H9 (cell line): Measurements from ENCODE around the gene FRAS1. TPM values are rescaled to one million over a fixed set of nuclear protein-coding genes. Genes with fewer than 3 reads are reported as not detected.

Source experiments
- DNase-seq: peaks from one replicate; pipeline ENCODE4 v3.0.0-alpha.2; 2017
- H2AFZ ChIP-seq: one replicate; pipeline ENCODE4 v1.6.1; 2013; ENCODE audit warnings: mild to moderate bottlenecking, low read length, control low read depth, moderate library complexity
- H2AK5ac ChIP-seq: 2 replicates; pipeline ENCODE4 v1.6.1; 2013; ENCODE audit warnings: low read length, control low read depth, mixed read lengths; ENCODE audit not compliant: insufficient read length
- H2BK120ac ChIP-seq: one replicate; pipeline ENCODE4 v1.6.1; 2013; ENCODE audit warnings: low read depth, mild to moderate bottlenecking, low read length, control low read depth, inconsistent platforms; ENCODE audit not compliant: poor library complexity, severe bottlenecking
- H2BK12ac ChIP-seq: 2 replicates; pipeline ENCODE4 v1.6.1; 2013; ENCODE audit warnings: low read length, control low read depth, mixed read lengths, low read depth; ENCODE audit not compliant: insufficient read length
- H2BK15ac ChIP-seq: 2 replicates; pipeline ENCODE4 v1.6.1; 2013; ENCODE audit warnings: low read depth, low read length, control low read depth
- H2BK20ac ChIP-seq: one replicate; pipeline ENCODE4 v1.6.1; 2013; ENCODE audit warnings: low read depth, mild to moderate bottlenecking, low read length, control low read depth, inconsistent platforms; ENCODE audit not compliant: poor library complexity, severe bottlenecking
- H2BK5ac ChIP-seq: 2 replicates; pipeline ENCODE4 v1.6.1; 2013; ENCODE audit warnings: low read length, control low read depth, mixed read lengths; ENCODE audit not compliant: insufficient read length
- H3K14ac ChIP-seq: 2 replicates; pipeline ENCODE4 v1.6.1; 2013; ENCODE audit warnings: low read length, control low read depth; ENCODE audit not compliant: insufficient read depth
- H3K18ac ChIP-seq: 2 replicates; pipeline ENCODE4 v1.6.1; 2013; ENCODE audit warnings: low read depth, mild to moderate bottlenecking, mixed read lengths, low read length, control low read depth; ENCODE audit not compliant: insufficient read length
- H3K23ac ChIP-seq: 2 replicates; pipeline ENCODE4 v1.6.1; 2013; ENCODE audit warnings: low read length, control low read depth, mixed read lengths, low read depth; ENCODE audit not compliant: insufficient read length
- H3K23me2 ChIP-seq: 2 replicates; pipeline ENCODE4 v1.6.1; 2013; ENCODE audit warnings: low read depth, mild to moderate bottlenecking, mixed read lengths, low read length, control low read depth; ENCODE audit not compliant: insufficient read length, poor library complexity, severe bottlenecking
- H3K27ac ChIP-seq: 2 replicates; pipeline ENCODE4 v1.5.1; 2013; ENCODE audit warnings: low read length, control low read depth, mixed read lengths, low read depth; ENCODE audit not compliant: insufficient read length
- H3K27me3 ChIP-seq: 2 replicates; pipeline ENCODE4 v1.6.1; 2013; ENCODE audit warnings: low read length, control low read depth, inconsistent platforms; ENCODE audit not compliant: insufficient read depth
- H3K4ac ChIP-seq: 2 replicates; pipeline ENCODE4 v1.6.1; 2013; ENCODE audit warnings: low read depth, mild to moderate bottlenecking, control low read depth, inconsistent platforms, low read length, moderate library complexity
- H3K4me1 ChIP-seq: 2 replicates; pipeline ENCODE4 v1.6.1; 2013; ENCODE audit warnings: low read length, control low read depth, inconsistent platforms; ENCODE audit not compliant: insufficient read depth
- H3K4me2 ChIP-seq: 2 replicates; pipeline ENCODE4 v1.6.1; 2013; ENCODE audit warnings: low read length, control low read depth, mixed read lengths; ENCODE audit not compliant: insufficient read length, insufficient read depth
- H3K56ac ChIP-seq: 2 replicates; pipeline ENCODE4 v1.6.1; 2013; ENCODE audit warnings: low read depth, mild to moderate bottlenecking, mixed read lengths, low read length, control low read depth; ENCODE audit not compliant: insufficient read length
- H3K79me1 ChIP-seq: 2 replicates; pipeline ENCODE4 v1.6.1; 2013; ENCODE audit warnings: low read depth, mild to moderate bottlenecking, moderate library complexity, low read length, control low read depth, inconsistent platforms; ENCODE audit not compliant: insufficient read depth, poor library complexity, severe bottlenecking
- H3K79me2 ChIP-seq: 2 replicates; pipeline ENCODE4 v1.6.1; 2013; ENCODE audit warnings: low read length, control low read depth, inconsistent platforms; ENCODE audit not compliant: insufficient read depth
- H3K9ac ChIP-seq: 2 replicates; pipeline ENCODE4 v1.6.1; 2013; ENCODE audit warnings: low read length, control low read depth, mixed read lengths; ENCODE audit not compliant: insufficient read length; ENCODE audit errors: extremely low read depth
- H3K9me3 ChIP-seq: one replicate; pipeline ENCODE4 v1.6.1; 2013; ENCODE audit warnings: low read depth, low read length, inconsistent platforms; ENCODE audit not compliant: control insufficient read depth
- H3T11ph ChIP-seq: one replicate; pipeline ENCODE4 v1.6.1; 2013; ENCODE audit warnings: mild to moderate bottlenecking, low read length, control low read depth, inconsistent platforms
- H4K20me1 ChIP-seq: one replicate; pipeline ENCODE4 v1.6.1; 2013; ENCODE audit not compliant: control insufficient read depth, insufficient read length, insufficient read depth
- H4K5ac ChIP-seq: 2 replicates; pipeline ENCODE4 v1.6.1; 2013; ENCODE audit warnings: low read depth, mild to moderate bottlenecking, mixed read lengths, low read length, control low read depth; ENCODE audit not compliant: insufficient read length
- H4K8ac ChIP-seq: replicated peaks from 2 replicates; pipeline ENCODE4 v1.6.1; 2013; ENCODE audit warnings: low read length, control low read depth, mixed read lengths, low read depth; ENCODE audit not compliant: insufficient read length
- H4K91ac ChIP-seq: 2 replicates; pipeline ENCODE4 v1.6.1; 2013; ENCODE audit warnings: low read depth, mild to moderate bottlenecking, moderate library complexity, mixed read lengths, low read length, control low read depth; ENCODE audit not compliant: insufficient read length
- H3K27ac Mint-ChIP-seq, 3 experiments: 2 replicates in 2 of 3; 3 replicates in 1 of 3; pipeline ENCODE4 v1.8.0; 2020 to 2021; ENCODE audit warnings: mixed read lengths in 3 of 3, mild to moderate bottlenecking in 1 of 3, moderate library complexity in 1 of 3
- H3K27me3 Mint-ChIP-seq: 2 replicates; pipeline ENCODE4 v1.8.0; 2021; ENCODE audit warnings: low read depth, mild to moderate bottlenecking, moderate library complexity, mixed read lengths
- H3K36me3 Mint-ChIP-seq, 3 experiments: 2 replicates in 2 of 3; 3 replicates in 1 of 3; pipeline ENCODE4 v1.8.0; 2020 to 2021; ENCODE audit warnings: low read depth in 3 of 3, mixed read lengths in 3 of 3; ENCODE audit not compliant: insufficient read depth in 1 of 3
- H3K4me1 Mint-ChIP-seq, 2 experiments: 2 replicates each; pipeline ENCODE4 v1.8.0; 2020; ENCODE audit warnings: mixed read lengths in 2 of 2
- H3K4me3 Mint-ChIP-seq, 2 experiments: 2 replicates in 1 of 2; 3 replicates in 1 of 2; pipeline ENCODE4 v1.8.0; 2020 to 2021; ENCODE audit warnings: mild to moderate bottlenecking in 2 of 2, mixed read lengths in 2 of 2, moderate library complexity in 1 of 2
- H3K9me3 Mint-ChIP-seq, 2 experiments: 2 replicates in 1 of 2; 3 replicates in 1 of 2; pipeline ENCODE4 v1.8.0; 2020; ENCODE audit warnings: mild to moderate bottlenecking in 2 of 2, mixed read lengths in 2 of 2, moderate library complexity in 1 of 2
- WGBS: extraction: QIAGEN DNeasy Blood & Tissue Kit; methylation state at CpG from one replicate; pipeline ENCODE4 v1.1.7; 2013; ENCODE audit warnings: missing lambda C conversion rate, low lambda C conversion rate, mixed read lengths; ENCODE audit not compliant: insufficient read length; ENCODE audit errors: extremely low coverage; 5-methylcytosine and 5-hydroxymethylcytosine counted together
- total RNA-seq: library from RNA; stranded (reverse); gene quantifications from 2 replicates; pipeline ENCODE4 v1.2.1, GENCODE V29; 2021
- TF ChIP-seq, protein P1 (sequence below): fragments of 200-600 bp; sonication (generic); conservative IDR thresholded peaks from 3 replicates; pipeline ENCODE4 v1.8.0; 2021; ENCODE audit warnings: antibody characterized with exemption, mild to moderate bottlenecking

Gene FRAS1
- total RNA-seq, 1 experiment from 2014 or later: 58.5 TPM

DNA sequence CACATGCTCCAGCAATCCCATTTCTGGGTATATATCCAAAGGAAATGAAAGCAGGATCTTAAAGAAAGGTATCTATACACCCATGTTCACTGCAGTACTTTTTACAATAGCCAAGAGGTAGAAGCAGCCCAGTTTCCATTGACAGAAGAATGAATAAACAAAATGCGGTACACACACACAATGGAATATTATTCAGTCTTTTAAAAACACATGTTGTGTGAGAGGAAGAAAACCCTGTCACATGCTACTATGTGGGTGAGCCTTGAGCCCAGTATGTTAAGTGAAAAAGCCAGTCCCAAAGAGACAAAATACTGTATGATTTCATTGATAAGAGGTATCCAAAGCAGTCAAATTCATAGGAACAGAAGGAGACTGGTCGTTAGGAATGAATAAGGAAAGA is 500.7 kb downstream of the FRAS1 start:
- Mint-ChIP-seq H3K27me3 (peaks cover 6% of the 10 kb centered on the region), H3K4me3 (no peak overlapping the region), H3K27ac (no peak overlapping the region), H3K36me3 (peaks cover 0 to 17% (median 15%) of the 10 kb centered on the region in 3 experiments; a peak in 5 of 7 replicates), H3K4me1 (peaks cover 31 to 46% of the 10 kb centered on the region in 2 experiments), H3K9me3 (no peaks in the 10 kb centered on the region)
- Histone ChIP-seq H2BK5ac (no peak overlapping the region), H2BK15ac (no peak overlapping the region), H3K23ac (no peak overlapping the region), H2AK5ac (no peak overlapping the region), H4K91ac (no peak overlapping the region), H2BK120ac (no peak overlapping the region), H4K5ac (no peak overlapping the region), H3K79me1 (no peaks in the 10 kb centered on the region), H4K20me1 (no peaks in the 10 kb centered on the region), H3K4me1 (peaks cover 17% of the 10 kb centered on the region; the same call in 1 of the 2 replicates), H3K79me2 (no peaks in the 10 kb centered on the region), H3K4me2 (no peak overlapping the region), H3K9ac (no peak overlapping the region), H3K27me3 (no peaks in the 10 kb centered on the region), H3K56ac (no peak overlapping the region), H3K9me3 (no peaks in the 10 kb centered on the region), H3K4ac (no peak overlapping the region), H2BK20ac (no peak overlapping the region), H4K8ac (no peak overlapping the region), H3K23me2 (no peaks in the 10 kb centered on the region), H3K27ac (no peak overlapping the region), H2BK12ac (no peak overlapping the region), H3K18ac (no peak overlapping the region), H3T11ph (no peak overlapping the region), H2AFZ (no peak overlapping the region), H3K14ac (no peak overlapping the region)
- 100% methylated on average over 1 of the region's 2 CpGs for WGBS
- DNase-seq: no peak
- TF ChIP-seq, protein P1, sequence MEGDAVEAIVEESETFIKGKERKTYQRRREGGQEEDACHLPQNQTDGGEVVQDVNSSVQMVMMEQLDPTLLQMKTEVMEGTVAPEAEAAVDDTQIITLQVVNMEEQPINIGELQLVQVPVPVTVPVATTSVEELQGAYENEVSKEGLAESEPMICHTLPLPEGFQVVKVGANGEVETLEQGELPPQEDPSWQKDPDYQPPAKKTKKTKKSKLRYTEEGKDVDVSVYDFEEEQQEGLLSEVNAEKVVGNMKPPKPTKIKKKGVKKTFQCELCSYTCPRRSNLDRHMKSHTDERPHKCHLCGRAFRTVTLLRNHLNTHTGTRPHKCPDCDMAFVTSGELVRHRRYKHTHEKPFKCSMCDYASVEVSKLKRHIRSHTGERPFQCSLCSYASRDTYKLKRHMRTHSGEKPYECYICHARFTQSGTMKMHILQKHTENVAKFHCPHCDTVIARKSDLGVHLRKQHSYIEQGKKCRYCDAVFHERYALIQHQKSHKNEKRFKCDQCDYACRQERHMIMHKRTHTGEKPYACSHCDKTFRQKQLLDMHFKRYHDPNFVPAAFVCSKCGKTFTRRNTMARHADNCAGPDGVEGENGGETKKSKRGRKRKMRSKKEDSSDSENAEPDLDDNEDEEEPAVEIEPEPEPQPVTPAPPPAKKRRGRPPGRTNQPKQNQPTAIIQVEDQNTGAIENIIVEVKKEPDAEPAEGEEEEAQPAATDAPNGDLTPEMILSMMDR: no peak
